IPS-18c (cell line): Measurements from ENCODE around the gene CCDC85B.

Experiments
- H3K4me3 ChIP-seq: 2 replicates; pipeline ENCODE4 v1.7.0; 2013; ENCODE audit warnings: low read depth, mild to moderate bottlenecking, low read length, moderate library complexity; ENCODE audit not compliant: insufficient read depth
- H3K9me3 ChIP-seq: one replicate; pipeline ENCODE4 v1.6.1; 2013; ENCODE audit warnings: mild to moderate bottlenecking, low read length, moderate library complexity; ENCODE audit not compliant: control insufficient read depth, insufficient read depth

The CCDC85B gene

DNA sequence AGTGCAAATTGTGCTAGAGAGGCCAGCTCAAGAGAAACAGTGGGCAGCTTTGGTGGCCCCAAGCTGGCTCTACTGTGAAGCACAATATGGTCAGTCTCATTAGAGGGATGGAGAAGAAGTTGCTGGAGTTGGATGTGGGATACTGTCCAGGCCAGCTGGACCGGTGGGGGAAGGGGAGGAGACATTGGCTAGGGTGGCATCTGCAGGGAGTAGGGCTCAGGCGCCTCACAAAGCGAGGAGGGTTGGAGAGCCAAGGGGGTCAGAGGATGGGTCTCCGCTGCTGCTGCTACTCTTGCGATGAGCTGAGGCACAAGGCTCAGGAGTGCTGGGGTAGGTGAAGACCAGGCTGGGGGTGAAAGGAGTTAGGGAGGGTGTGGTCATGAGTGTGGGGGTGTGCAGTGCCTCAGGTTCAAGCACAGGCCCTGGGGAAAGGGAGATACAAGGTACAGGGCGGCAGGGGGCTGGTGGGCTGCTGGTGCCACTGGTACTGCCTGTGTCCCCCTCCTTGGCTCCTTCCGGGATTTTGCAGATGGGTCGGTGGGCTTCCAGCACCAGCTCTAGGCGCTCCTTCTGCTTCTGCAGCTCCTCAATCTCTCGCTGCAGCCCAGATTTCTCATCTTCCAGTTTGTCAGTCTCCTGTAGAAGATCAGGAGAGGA lies 2.3 kb downstream of the CCDC85B start:
- Histone ChIP-seq H3K4me3 (no peak overlapping the region), H3K9me3 (no peaks in the 10 kb centered on the region)

DNA sequence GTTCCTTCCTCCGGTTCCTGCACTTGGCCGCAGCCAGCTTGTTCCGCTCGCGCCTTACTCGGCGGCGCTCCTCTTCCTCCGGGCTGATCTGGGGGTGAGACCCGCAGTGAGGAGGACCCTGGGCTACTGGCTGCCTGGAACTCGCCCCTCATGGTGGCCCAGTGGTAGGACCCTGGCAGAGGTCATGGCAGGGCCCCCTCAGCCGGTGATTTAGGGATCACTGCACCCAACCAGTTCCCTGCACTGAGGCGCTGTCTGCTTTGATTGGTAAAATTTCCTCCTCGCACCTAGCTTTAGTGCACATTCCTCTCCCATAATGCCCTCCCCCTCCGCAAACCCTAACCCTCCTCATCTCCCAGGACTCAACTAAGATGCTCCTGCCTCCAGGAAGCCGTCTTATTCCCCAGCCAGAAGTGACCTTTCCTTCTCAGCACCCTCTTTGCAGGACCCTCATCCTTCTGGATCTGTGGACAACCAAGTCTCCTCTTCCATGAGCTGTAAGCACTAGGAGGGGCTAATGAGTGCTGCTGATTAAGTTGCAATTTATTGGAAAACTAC lies 3.6 kb downstream of the CCDC85B start:
- Histone ChIP-seq H3K9me3 (no peaks in the 10 kb centered on the region), H3K4me3 (no peak overlapping the region)

DNA sequence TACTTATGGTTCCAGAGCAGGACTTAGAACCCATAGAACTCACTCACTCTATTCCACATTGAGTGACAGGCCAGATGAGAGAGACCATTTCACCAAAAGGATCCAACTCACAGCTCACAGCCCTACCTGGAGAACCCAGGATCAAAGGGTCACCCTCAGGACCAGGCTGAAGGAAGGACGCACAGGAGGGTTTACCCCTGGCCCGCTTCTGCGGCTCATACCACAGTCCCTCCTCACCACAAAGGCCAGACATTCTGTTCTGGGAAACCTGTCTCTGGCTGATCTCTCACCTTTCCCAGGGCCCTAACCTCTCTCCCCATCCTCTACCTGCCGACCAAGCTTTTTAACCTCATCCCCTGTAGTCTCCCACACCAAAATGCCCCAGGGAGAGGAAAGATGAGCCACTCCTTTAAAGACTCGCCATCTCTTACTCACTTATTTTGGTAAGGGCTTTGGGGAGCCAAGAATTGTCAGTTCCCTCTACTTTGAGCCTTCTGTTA lies 5.1 kb downstream of the CCDC85B start:
- Histone ChIP-seq H3K4me3 (no peak overlapping the region), H3K9me3 (no peaks in the 10 kb centered on the region)

DNA sequence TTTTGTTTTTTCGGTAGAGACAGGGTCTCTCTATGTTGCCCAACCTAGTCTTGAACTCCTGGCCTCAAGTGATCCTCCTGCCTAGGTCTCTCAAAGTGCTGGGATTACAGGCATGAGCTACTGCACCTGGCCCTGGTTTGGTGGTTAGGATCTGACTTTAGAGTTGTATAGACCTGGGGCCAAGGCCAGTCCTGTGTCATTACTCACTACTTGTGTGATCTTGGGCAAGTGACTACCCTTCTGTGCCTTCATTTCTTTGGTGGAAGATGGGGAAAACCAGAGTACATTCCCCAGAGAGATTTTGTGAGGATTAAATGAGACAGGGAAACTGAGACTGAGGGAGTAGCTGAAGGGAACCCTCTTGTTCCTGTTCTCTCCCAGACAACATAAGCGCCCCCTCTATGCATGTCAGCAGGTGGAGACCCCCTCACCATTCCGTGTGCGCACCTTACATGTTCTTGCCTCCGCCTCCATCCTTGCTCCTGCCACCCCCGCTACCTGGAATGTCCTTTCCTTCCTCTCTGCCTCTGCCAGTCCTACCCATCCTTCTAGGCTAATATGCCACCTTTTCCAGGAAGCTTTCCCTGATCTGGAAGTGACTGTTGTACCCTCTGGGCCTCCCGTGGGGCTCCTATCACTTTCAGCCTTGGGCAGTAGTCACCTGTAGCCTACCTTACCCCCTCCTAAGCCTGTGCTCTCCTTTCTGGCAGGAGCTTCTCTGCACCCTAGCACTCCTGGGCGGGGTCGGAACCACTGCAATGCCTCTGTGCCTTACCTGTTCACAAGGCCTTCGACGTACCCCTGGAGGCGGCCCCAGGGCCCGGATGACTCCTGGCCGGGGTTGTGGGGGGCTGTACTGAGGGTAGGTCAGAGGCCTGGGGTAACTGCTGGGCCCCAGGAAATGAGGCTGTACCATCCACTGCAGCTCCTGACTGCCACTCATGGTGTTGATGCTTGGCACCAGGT lies 5.8 kb downstream of the CCDC85B start:
- Histone ChIP-seq H3K9me3 (no peaks in the 10 kb centered on the region), H3K4me3 (no peak overlapping the region)

DNA sequence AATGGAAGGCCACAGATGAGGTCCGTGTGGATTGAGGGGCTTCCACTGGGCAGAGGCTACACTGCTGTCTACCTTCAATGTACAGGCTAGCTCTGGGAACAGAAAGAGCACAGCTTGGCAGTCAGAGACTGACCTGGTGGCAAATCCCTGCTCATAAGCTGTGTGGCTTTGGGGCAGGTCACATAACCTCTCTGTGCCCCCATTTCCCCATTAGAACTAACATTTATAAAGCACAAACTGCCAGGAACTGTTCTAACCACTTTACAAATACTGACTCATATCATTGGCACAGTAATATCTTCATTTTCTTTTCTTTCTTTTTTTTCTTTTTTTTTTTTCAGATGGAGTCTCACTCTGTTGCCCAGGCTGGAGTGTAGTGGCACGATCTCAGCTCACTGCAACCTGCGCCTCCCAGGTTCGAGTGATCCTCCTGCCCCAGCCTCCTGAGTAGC lies 6.6 kb downstream of the CCDC85B start:
- no peaks in the 10 kb centered on the region for H3K9me3 ChIP-seq
- H3K4me3 ChIP-seq: no peak overlapping the region

DNA sequence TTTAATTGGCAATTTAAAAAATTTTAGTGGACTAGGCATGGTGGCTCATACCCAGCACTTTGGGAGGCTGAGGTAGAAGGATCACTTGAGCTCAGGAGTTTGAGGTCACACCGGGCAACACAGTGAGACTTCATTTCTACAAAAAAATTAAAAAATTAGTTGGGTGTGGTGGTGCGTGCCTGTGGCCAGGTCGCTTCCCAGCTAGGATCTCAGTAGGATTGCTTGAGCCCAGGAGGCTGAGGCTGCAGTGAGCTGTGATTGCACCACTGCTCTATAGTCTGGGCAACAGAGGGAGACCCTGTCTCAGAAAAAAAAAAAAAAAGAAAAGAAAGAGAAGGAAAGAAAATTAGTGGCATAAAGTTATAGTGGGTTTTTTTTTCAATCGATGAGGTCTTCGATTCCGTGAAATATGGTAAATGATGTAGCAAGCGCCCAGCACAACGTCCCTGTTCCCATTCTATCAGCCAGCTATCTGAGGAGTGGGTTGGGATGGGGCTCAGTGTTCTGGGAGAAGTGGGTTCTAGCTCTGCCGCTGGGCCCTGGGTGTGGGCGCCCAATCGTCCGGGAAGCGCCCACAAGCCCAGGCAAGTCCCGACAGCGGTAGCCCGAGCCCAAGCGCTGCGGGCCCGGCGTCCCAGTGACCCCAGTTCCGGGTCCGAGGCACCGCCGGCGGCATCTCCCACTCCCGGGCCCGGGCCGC lies 8.3 kb downstream of the CCDC85B start:
- H3K9me3 ChIP-seq: no peaks in the 10 kb centered on the region
- H3K4me3 ChIP-seq: peak overlapping the region; percentile 61

DNA sequence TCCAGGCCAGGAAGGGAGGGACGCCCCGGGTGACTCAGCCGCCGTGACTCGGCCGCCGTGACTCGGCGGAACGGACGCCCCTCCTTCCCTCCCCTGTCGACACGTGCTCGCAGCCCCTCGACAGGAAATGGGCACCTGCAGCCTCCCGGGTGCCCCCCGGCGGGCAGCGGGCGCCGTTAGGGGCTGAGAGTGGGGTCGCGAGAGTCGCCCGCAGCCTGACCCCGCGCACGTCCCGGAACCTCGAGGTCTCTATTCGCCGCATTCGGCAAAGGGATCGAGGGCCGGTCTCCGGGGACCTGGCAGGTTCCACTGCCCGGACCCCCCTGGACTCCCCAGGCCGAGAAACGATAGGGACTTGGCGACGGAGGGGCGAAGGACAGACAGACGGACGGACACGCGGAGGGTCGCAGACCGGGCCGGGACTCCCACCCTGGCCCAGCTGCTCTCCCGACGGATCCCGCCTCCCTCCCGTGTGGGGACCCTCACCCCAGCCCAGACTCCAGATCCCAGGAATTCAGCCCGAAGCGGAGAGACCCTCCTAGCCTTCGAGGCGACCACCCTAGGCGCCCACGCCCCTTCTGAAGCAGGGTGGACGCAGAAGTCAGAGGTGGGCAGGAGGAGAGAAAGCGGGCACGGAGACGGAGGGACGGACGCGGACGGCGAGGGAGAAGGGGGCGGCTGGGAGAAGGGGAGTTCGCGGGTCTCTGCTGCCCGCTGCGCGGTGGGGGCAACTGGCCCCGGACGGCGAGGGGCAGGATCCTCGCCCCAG lies 9.1 kb downstream of the CCDC85B start:
- no peaks in the 10 kb centered on the region for H3K9me3 ChIP-seq
- H3K4me3 ChIP-seq: peak overlapping the region; percentile 61

DNA sequence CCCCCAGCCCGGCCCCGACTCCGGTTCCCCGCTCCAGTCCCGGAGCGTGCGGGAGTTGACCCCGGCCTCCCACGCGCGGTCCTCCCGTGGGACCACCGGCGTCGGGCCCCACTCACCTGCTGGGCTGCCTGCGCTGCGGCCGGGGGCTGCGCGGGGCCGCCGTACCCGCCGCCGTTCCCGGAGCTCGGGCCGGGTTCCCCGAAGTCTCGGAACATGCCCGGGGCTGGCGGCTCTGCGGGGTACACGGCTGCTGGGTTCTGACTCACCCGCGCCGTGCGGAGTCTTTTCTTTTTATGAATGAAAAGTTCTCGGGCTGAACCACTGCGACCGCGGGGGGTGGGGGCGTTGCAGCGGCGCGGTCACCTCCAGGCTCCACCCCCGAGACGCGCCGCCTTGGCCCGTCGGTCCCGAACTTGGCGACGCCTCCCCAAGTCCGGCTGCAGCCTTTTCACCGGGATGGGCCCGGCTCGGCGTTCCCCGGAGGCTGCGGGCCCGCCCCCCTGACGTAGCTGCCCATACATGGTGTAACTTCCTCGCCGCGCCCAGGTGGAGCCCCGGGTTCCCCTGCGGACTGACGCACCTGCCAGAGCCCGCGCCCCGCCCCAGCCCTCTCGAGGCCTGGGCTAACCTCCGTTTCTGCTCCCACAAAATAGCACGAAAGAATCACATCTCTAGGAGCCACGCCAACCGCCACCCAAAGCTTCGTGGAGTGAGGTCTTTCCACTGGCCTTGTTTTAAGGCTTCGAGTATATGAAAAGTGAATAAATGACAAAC lies 9.8 kb downstream of the CCDC85B start, which contains the start of gene FOSL1:
TSS of gene FOSL1 (minus strand) at position 264 of the 774 bp plus-strand sequence. CDS start at position 215, 49 bp downstream.
- H3K9me3 ChIP-seq: no peaks in the 10 kb centered on the region

DNA sequence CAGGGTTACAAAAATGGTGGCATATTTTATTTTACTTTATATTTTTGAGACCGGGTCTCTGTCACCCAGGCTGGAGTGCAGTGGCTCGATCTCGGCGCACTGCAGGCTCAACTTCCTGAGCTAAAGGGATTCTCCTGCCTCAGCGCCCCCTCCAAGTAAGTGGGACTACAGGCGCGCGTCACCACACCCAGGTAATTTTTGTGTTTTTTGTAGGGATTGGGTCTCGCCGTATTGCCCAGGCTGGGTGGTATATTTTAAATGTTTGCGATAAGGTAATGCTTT lies 10.4 kb downstream of the CCDC85B start:
- H3K9me3 ChIP-seq: no peaks in the 10 kb centered on the region
- no peak overlapping the region for H3K4me3 ChIP-seq

More for the DNA sequence above, 9.8 kb downstream of the CCDC85B start, which contains the start of gene FOSL1:
- peak within 1 kb of the TSS; percentile 61 for H3K4me3 ChIP-seq

DNA sequence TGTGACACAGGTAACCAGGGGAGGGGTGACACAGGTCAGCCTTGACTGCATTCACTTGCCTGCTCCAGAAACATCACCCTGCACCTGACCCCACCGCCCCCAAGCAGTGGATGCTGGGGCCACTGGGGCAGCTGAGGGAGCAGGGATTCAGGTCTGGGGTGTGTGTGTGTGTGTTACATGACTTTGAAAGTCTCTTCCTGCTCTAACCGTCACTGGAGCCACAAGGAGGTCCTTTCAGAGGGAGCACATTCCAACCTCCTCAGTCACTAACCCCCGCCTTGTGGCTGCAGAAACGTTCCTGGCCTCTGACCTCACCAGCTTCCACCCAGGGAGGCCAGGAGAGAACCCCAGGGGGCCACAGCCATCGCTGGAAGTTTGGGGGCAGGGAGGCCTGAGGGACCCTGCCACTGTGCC lies 12.6 kb downstream of the CCDC85B start:
- H3K4me3 ChIP-seq: no peak overlapping the region

DNA sequence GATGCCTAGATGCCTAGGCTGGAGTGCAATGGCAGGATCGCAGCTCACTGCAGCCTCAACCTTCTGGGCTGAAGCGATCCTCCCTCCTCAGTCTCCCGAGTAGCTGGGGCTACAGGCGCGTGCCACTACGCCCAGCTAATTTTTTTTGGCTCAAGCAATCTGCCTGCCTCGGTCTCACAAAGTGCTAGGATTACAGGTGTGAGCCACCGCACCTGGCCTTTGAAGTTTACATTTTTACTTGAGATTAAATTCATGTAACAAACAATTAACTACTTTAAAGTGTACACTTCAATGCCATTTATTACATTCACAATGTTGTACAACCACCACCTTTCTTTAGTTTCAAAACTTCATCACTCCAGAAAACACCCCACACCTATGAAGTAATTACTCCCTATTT lies 13.2 kb downstream of the CCDC85B start:
- no peaks in the 10 kb centered on the region for H3K9me3 ChIP-seq
- H3K4me3 ChIP-seq: no peak overlapping the region

More for the DNA sequence above, 12.6 kb downstream of the CCDC85B start:
- H3K9me3 ChIP-seq: no peaks in the 10 kb centered on the region

DNA sequence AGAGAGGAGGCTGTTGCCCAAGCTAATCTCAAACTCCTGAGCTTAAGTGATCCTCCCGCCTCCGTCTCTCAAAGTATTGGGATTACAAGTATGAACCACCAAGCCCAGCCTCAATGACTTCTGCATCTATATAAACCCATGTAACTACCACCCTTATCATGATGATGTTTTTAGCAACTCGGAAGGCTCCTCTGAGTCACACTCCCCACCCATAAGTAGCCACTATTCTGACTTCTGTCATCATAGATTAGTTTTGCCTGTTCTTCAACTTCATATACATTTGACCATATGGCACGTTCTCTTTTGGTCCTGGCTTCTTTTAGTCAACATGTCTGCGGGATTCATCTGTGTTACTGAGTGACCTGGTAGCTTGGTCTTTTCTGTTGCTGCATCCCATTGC lies 16.1 kb downstream of the CCDC85B start:
- H3K9me3 ChIP-seq: no peaks in the 10 kb centered on the region
- H3K4me3 ChIP-seq: no peak overlapping the region

DNA sequence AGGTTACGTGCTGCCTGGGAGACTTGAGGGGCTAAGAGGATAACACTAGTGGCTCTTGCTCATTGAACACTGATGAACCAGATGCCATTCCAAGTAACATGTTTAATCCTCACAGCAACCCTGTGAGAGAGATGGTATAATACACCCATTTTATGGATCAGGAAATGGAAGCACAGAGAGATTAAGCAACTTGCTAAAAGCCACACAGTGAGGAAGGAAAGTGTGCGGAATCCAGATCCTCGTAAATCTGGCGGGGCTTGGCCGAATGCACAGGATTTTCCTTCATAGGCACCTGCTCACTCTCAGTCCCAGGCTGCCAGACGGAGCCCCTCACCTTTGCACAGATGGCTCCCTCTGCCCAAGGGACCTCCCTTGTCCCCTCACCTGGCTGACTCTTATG lies 17.4 kb downstream of the CCDC85B start:
- H3K4me3 ChIP-seq: no peak overlapping the region
- H3K9me3 ChIP-seq: peaks cover 2% of the 10 kb centered on the region

DNA sequence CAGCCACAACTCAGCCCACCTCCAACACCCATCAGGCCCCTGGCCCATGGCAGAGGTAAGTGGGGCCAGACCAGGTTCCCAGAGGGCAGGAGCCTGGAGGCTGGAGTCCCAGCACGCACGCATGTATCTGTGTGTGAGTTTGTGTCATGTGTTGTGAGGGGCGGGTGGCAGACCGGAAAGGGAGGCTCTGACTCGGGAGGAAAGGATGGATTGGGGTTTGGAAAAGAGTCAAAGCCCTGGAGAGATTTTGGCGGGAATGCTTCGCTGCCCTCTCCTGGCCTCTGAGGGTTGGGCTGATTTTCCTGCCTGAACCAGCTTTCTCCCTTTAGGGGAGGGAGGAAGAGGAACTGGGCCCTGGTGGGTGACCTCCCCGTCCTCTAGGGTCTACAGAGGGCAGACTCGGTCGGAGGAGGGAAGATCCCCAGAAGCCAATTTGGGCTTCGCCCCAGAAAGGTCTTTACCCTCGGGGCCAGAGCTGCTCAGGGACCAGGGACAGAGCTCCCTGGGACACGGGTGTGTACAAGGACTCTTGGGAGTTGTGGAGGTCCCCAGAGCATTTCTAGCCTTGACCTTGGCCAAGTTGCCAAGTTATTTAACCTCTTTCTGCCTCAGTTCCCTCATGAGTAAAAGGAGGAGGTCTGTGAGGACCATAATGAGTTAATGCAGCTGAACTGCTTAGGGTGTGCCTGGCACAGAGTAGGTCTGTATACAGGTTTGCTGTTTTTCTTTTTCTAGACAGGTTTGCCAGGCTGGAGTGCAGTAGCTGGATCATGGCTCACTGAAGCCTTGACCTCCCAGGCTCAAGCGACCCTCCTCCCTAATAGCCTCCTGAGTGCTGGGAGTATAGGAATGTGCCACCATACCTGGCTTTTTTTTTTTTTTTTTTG lies 21.5 kb downstream of the CCDC85B start:
- H3K9me3 ChIP-seq: peaks cover 2% of the 10 kb centered on the region
- no peak overlapping the region for H3K4me3 ChIP-seq

DNA sequence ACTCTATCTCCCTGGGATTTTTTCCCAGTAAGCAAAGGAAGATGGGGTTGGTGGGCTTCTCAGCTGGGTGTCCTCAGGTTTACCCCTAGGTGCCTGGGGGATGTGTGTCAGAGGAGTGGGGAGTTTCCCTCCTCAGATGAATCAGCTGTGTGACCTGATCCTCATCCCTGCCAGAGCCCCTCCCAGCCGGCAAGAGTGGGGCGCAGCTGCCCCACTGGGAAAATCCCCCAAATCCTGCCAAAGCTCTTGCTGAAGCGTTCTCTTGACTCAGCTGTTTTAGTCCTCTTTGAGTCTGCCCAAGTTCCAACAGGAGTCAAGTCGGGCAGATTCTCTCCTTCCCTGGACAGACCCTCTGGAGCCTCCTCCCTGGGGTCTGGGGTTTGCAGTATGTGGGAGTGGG lies 22.4 kb downstream of the CCDC85B start:
- Histone ChIP-seq H3K9me3 (peaks cover 2% of the 10 kb centered on the region), H3K4me3 (no peak overlapping the region)
